ELR (cell line): ENCODE data around the gene BAIAP2L2.
"Not testable (repeated sequence)": the region's sequence is repeated elsewhere in the genome, so short reads cannot be mapped to it uniquely, and the experiment has no call there.

ENCODE experiments used
- DNase-seq: peaks from one replicate; pipeline ENCODE4 v3.0.0-alpha.2; 2015; ENCODE audit warnings: low read depth

BAIAP2L2 gene

DNA sequence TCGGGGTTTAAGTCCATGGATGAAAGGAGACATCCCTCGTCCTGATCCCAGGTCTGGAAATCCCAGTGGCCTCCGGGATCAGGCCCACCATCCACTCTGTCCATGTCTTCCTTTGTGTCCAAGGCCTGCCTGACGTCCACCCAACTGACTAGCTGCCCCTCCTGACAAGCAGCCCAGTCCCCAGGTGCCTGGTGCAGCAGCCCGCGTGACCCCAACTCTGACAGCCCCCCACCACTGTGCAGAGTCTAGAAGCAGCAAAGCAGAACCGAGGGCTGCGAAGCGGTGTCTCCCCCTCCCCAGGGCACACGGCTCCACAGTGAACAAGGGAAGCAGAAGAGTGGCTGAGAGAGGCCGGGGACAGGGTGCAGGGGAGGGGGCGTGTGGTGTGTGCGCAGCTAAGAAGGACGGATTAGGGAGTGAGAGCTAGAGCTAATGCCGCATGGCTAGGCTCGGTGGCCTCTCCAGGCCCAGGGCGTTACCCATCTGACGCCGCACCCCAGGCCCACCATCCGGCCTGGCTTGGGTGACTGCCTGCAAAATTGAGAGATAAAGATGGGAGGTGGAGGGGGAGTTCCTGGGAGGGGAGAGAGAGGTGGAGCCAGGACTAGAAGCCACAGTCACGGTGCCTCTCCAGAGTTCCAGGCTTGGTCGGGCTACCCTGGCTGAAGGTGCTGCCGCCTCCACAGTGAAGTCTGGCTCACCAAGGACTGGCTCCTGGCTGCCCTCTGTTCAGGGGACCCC lies 16.6 kb upstream of the BAIAP2L2 start:
- DNase-seq: no peak

DNA sequence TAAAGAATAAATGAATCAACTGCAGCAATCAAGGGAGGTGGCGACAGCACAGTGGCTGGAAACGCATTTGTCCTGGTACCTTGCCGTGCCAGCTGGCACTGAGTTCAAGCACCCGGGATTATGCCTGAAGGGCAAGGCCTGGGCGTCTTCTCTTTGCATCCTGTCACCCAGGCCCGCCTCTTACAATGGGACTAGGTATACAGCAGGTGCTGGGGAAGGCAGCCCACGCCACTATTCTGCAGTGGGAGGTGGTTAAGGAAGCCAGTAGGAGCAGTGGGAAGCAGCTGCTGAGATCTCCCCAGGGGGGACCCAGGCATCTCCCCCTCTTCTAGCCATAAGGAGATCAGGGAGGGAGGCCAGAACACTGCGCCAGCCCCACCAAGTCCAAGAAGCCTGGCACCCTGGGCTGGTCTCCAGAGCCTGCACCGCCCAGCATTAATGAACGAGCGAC lies 15.3 kb upstream of the BAIAP2L2 start:
- DNase-seq: no peak

DNA sequence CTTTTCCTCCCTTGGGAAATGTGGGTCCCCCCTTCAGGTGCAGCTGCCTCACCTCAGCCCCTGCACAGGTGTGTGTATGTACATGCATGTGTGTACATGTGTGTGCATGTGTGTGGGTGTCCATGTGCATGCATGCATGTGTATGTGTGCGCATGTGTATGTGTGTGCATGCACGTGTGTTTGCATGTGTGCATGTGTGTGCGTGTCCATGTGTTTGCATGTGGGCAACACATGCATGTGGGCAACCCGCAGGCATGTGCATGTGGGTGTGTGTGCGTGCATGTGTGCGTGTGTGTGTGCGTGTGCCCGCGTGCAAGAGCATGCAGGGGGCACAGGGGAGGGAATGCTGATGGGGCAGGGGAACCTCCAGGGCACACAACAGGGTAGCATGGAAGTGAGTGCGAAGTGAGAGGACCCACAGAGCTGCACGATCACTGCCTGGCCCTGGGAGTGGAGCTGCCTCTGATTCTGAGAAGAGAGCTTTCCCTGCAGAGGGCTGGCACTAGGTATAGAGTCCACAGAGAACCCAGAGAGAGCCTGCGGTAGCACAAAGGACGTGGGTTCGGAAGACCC lies 14.6 kb upstream of the BAIAP2L2 start:
- DNase-seq: no peak

DNA sequence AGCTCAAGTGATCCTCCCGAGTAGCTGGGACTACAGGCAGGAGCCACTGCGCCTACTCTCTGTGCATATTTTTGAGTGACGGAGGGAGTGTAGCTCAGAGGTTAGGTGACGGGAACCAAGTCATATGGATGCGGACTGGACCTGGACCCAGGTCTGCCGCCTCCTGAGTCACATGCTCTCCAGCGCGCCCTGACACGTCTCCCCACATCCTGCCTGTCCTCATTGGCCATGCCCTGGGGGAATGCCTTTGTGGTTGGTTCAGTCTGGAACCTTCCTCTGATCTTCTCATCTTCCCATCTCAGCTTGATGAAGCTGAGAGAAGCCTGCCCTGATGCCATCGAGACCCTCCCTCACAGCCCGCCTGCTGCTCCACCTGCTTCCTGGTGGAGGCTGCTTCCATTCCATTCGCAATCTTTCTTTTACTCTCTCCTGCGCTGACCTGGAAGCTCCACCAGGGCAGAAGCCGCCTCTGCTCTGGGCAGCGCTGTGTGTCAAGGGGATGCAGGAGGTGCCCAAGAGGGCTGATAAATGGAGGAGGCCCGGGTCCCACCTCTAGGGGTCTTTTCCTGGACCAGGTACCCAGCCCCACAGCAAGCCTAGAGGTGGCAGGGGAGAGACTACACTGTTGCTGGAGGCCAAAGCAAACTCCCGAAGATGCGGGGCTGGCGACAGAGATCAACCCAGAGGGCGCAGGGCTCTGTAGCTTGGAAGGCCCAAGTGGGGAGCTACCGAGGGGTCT lies 13.9 kb upstream of the BAIAP2L2 start:
- peak; percentile 58 for DNase-seq

DNA sequence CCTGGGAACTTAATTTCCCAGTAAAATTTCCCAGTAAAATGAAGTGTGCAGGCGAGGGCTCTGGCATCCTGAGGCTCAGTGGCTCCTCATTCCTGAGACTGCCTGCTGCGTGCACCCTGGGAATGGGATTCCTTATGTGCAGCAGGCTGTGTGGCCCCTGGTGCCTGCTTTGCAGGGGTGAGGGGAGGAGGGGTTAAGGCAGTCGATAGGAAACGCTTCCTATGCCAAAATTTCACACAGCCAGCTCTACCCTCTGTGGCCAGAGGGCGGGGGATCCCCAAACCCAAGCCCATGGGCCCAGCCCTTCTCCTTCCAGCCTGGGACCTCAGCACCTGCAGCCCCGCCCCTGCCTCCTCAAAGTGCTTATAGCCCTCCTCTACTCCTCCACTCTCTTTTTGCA lies 12.1 kb upstream of the BAIAP2L2 start:
- DNase-seq: no peak

DNA sequence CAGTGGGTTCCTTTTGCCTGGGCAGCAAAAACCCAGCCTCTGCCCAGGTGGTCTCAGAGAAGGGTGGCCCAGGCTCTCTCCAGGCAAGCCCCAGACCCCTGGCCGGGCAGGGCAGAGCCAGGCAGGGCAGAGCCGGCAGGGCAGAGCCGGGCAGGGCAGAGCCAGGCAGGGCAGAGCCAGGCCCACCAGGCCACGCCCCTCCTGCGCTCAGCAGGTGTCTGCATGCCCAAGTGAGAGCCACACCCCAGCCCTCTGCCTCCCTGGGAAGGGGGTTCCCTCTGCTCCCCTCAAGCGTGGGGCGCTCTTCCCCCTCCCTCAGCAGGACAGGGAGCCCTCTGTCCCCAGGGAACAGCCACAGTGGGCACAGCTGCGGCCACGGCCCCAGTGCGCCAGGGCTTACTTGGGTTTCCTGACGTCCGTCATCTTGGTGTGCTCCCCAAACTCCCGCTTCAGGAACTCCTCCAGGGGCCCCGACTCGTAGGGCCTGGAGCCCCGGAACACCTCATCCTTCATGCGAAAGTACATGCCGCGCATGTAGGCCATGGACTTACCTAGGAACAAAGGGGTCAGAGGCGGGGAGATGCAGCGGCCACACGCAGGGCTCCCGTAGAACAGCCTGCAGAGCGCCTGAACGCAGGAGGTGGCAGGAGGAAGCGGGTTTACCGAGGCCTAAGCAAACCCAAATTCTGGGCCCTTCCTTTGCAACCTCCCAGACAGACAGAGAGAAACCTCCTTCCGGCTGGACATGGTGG lies 10.1 kb upstream of the BAIAP2L2 start:
- DNase-seq: no peak

DNA sequence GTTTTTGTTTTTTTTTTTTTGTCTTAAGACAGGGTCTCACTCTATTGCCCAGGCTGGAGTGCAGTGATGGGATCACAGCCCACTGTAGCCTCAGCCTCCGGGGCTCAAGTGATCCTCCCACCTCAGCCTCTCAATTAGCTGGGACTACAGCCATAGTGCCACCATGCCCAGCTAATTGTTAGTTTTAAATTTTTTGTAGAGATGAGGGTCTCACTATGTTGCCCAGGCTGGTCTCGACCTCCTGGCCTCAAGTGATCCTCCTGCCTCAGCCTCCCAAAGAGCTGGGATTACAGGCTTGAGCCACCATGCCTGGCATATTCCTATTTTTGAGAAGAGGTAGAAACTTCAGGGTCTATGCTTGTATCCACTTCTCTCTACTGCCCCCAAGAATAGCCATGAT lies 8.3 kb upstream of the BAIAP2L2 start:
- DNase-seq: not testable (repeated sequence)

DNA sequence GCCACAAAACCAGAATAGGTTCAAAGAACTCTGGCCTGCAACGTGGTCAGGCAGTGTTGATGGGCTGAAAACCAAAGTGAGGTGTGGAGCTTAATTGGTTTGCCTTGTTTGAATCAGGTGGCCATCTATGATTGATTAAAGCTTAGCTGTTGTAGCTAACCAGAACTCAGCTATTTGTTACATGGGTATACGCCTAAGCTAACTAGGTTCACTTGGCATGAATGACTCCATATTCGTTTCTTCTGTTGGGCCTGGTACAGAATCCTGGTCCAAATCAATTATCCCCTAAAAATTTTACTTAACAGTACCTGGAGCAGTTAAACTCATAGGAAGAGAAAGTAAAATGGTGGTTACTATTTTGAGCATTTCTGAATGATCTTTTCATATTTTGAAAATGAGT lies 7.7 kb upstream of the BAIAP2L2 start:
- no peak for DNase-seq

DNA sequence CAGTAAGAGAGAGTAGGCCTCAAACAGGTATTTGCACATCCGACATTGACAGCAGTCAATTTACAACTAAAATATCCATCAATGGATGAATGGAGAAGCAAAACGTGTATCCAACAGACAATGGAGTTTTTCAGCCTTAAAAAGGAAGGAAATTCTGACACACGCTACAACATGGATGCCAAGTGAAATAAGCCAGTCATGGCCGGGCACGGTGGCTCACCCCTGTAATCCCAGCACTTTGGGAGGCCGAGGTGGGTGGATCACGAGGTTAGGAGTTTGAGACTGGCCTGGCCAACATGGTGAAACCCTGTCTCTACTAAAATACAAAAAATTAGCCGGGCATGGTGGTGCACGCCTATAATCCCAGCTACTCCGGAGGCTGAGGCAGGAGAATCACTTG lies 7.1 kb upstream of the BAIAP2L2 start:
- not testable (repeated sequence) for DNase-seq

DNA sequence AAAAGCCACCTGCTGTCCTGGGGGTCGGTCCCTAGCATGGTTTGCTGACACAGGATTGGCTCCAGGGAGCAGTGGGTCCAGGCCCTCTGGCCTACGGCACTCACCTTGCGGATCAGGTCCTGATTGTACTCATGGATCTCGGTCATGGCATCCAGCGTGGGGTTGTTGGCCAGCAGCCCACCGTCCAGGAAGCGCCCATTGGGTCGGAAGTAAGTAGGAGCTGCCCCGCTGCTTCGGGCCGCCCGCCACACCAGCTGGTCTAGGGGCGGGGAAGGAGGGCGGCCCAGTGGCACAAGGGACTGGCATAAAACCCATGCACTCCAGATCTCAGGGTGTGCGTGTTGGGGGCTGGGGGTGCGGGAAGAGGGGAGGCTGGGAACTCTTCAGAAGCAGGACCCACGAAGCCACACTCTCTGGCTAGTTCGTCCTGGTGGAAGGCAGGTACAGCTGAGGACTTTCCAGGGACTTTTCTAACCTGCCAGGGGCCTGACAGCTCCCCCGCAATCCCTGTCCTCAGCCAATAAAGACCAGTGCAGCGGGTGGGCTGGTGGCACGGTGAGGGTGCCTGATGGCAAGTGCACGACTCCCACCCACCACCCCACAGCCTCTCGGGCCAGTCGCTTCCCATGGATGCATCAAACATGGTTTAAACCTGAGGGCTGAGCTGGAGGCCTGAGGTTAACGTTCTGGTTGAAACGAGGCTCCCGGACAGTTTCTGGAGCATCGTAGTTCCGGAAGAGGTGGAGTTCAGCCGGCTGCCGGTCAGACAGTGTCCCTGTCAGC lies 5.1 kb upstream of the BAIAP2L2 start:
- DNase-seq: no peak

DNA sequence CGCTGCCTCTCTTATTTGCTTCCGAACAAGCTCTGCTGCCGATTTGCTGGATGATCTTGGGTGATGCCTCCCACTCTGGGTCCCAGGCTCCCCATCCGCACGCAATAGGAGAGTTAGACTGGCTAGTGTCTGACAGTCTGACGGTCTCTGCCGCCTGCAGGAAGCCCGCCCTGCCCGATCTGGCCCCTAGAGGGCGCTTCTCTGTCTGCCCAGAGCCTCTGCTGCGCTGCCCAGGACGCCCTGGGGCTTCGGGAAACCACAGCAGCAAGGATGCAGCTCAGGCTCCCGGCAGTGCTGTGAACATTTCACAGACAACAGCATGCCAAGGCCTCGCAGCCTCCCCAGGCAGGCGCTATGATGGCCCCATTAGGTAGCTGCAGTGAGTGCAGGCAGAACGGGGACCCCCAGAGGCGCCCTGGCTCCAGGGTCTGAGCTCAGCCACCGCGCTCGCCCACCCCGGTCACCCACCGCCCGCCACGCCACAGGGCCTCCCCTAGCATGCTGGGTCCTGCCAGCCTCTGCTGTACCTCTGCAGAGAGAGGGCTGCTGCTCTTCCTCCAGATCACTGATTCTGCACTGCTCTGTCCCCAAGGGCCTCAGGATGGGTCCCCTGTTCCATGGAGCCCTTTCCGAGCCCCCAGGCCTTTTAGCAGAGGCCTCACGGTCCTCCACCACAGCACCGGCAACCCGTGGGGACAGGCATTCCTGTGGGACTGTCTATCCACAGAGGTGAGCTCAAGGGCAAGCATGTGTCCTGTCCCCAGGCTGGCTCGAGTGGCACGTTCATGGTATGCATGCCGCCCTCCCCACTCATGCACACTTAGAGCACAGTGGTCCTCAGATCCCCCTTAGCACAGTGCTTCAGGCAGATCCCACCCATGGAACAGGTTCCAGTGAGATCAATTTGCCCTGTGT lies 4.3 kb upstream of the BAIAP2L2 start:
- DNase-seq: peak; percentile 85

DNA sequence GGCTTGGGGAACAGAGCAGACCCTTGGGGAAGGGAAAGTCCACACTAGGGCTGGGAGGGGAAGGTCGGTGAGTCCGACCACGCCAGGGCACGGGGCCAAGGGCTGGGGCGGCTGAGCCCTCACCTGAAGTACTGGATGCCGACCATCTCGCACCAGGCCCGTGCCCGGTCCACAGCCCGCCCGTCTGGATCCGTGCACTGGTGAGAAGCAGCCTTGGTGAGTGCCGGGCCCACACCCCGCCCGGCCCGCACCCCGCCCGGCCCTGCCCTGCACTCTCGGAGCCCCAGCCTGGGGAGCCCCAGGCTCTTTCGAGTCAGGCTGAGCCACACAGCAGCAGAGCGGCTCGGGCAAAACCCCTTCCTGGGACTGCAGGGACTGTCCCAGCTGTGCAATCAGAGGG lies 1.9 kb upstream of the BAIAP2L2 start:
- no peak for DNase-seq

DNA sequence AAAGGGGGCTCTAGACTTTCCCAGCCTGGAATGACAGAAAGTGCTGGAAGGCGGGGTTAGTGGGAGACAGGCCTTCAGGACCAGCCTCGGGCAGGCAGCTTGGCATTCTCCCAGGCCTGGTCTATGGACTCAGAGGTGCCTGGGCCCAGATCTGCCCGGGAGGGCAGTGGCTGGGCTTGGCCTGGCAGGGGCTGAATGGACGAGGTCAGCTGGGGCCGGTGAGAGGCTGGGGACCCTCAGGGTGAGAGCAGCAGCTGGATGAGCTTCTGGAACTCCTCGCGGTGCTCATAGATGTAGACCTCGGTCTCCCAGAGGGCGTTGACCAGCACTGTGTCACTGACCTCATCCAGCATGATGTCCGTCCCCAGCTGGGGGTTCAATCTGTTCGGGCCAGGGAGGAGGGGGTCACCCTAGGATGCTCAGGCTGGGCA lies 1.5 kb upstream of the BAIAP2L2 start:
- no peak for DNase-seq

DNA sequence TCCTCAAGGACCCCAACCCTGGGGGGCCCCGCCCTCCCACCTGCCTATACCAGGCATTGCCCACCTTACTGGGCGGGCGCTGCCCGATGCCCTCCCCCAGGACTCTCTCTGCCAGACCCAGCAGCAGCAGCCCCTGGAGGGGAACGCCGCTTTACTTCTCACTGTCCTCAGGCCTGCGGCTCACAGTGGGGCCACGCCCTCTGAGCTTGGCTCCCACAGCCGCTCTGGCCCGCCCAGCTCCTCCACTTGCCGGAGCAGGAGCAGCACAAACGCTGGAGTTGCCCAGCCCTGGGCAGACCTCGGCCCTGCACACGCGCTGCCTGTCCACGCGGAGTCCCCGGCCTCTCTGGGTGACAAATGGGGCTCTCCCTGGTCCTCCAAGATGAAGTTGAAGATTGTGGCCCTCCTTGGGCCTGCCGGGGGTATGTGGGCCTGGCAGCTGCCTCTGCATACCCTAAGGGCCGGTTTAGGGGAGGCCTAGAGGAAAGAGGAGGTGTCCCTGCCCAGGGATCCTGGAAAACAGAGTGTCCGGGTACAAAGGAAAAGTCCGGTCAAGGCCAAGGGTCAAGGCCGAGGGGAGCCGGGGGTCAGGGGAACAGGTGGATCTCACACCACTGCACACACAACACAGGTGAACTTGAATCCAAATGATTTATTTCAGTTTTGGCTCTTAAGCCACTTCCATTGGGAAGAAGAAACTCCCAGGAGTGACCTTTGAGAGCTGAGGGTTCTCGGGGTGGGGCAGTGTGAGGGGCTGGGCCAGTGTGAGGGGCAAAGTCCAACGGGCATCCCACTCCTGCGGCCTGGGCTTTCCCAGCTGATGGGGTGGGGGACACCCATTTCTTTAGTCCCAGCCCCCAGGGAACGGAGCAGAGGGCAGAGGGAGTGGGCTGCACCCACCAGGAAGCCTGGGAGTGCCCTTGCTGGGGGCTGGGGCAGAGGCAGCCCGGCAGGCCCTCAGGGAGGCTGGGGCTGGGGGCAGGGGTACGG lies 674 bp upstream of the BAIAP2L2 start:
- no peak for DNase-seq

DNA sequence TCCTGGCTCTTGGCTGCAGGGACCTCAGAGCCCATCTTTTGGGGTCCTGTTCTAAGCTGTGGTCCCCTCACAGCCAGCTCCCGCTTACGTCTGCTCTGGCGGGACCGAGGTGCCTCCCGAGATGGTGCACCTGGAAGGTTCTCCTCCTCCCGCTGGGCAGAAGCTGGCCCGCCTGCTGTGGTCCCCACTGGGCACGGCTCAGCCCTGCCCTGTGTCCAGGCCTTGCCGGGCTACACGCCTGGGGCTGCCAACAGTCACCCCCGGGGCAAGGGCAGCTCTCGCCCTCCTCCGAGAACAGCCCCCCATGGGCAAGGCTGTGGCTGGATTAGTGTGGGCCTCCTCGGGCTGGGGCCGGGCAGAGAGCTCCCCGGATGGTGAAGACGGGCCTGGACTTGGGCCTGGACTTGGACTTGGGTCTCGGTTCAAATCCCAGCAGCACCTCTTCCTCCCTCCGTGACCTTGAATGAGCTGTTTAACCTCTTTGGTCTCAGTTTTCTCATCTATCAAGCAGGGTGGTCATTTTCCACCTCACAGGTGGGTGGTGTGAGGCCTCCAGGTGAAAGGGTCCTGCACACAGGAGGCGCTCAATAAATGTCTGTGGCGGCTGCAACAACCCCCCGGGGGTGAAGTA lies 998 bp downstream of the BAIAP2L2 start:
- no peak for DNase-seq

DNA sequence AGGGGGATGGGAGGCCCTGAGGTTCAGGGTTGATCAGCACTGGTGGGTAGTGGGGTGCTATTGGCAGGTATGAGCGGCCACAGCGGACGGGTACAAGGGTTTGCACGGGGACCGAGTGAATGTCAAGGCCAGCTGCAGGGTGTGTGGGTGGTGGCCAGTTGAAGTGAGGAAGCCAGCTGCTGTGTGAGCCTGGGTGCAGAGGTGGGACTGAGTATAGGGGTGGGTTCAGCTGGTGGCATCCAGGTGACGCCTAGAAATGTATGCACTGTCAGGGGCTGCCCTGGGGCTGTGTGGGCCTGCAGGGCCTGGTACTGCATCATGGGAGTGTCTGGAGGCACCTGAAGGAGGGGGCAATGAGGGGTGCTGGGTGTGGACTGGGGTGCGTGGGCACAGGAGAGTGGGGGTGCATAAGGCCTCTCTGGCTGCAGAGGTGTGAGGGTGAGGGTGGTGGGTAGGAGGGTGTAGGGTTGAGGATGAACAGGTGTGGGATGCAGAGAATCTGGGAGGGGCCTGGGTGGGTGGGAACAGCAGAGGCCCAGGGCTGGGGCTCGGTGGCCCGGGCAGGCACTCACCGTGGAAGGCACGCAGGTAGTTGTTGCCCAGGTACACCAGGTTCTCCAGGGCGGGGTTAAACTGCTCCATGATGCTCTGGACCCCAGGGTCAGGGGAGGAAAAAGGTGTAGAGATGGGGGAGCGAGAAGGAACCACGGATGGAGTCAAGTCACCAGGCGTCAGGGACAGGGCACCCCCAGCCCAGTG lies 1.7 kb downstream of the BAIAP2L2 start:
- no peak for DNase-seq

DNA sequence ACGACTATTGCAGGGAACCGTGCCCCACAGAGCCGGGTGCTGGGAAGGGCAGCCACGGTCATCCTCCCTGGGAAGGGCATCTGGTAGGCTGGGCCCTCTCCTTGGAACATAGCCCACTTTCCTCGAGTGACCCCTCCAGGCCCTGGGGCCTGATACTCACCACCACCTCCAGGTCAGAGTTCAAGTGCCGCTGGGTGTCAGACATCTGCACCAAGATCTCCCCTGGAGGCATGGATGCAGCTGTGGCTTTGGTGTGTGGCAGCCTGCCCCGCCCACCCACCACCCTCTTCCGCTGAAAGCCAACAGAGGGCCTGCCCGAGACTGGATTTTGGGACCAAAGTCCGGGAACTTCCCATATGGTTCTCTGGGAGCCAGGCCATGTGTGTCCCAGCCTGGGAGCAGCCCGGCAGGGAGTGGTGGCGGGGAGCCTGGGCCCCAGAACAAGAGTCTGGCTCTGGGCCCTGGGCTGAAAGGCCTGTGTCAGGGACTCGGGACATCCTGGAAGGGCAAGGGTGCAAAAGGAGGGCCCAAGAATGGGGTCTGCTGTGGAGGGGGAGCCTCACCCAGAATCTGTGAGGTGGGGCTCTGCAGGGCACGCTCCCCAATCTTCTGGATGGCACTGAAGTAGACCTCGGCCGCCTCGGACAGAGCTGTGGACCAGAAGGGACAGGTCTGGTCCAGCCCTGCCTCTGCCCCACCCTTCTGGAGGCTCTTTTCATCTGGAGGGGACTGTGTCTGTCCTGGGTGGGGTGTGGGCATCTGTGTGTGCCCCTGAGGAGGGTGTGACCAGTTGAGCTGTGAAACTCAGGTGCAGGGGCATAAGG lies 2.6 kb downstream of the BAIAP2L2 start:
- peak; percentile 39 for DNase-seq
